ENCODE results near the gene KIAA0513. TPM values are rescaled to one million over a fixed set of nuclear protein-coding genes. Genes with fewer than 3 reads are reported as not detected.

The KIAA0513 gene
- total RNA-seq, 2 experiments from 2014 or later, result 9.0 to 10.9 TPM

- TF ChIP-seq CTCF (IDR thresholded peaks at IDR 0.05), result no peak
- Histone ChIP-seq H3K4me1 (ENCODE audit: insufficient read depth, low read length) (peaks cover 11% of the 10 kb centered on the region), H3K4me3 (ENCODE audit: low read length) (no peak overlapping the region), H3K27ac (ENCODE audit: low read depth in 1 of 2, low read length in 2 of 2) (no peak overlapping the region), H3K36me3 (ENCODE audit: insufficient read depth, low read length) (no peaks in the 10 kb centered on the region), H3K9me3 (ENCODE audit: control insufficient read depth in 1 of 2, insufficient read depth in 1 of 2, low read length in 2 of 2) (no peaks in the 10 kb centered on the region), H3K27me3 (ENCODE audit: control insufficient read depth in 1 of 2, insufficient read depth in 2 of 2, low read length in 2 of 2) (no peaks in the 10 kb centered on the region)
- H3K36me3 Mint-ChIP-seq (ENCODE audit: low read depth), result no peaks in the 10 kb centered on the region
- POLR2A ChIA-PET, result no interaction called here
- H3K4me3 Mint-ChIP-seq, result no peak overlapping the region
- H3K4me1 Mint-ChIP-seq (ENCODE audit: low read depth), result peaks cover 5% of the 10 kb centered on the region
- no peaks in the 10 kb centered on the region for H3K9me3 Mint-ChIP-seq
- intact Hi-C loops (cut with DNase I, micrococcal nuclease), result no loop called here
- no peaks in the 10 kb centered on the region for H3K27me3 Mint-ChIP-seq
- ATAC-seq (ENCODE audit: poor library complexity) (no peak), DNase-seq (no peak)
- H3K27ac Mint-ChIP-seq, result no peak overlapping the region
- CTCF ChIA-PET, result no interaction called here
Measured at GRCh38 chr16:85129876-85130704, 102.5 kb downstream of the KIAA0513 start.

- DNase-seq (no peak), ATAC-seq (ENCODE audit: poor library complexity) (no peak)
- no peak overlapping the region for H3K4me3 ChIP-seq (ENCODE audit: low read length)
- no peaks in the 10 kb centered on the region for H3K27me3 ChIP-seq (ENCODE audit: control insufficient read depth in 1 of 2, insufficient read depth in 2 of 2, low read length in 2 of 2)
- CTCF ChIA-PET, result no interaction called here
- peaks cover 5% of the 10 kb centered on the region for H3K4me1 Mint-ChIP-seq (ENCODE audit: low read depth)
- no peaks in the 10 kb centered on the region for H3K36me3 Mint-ChIP-seq (ENCODE audit: low read depth)
- no peak overlapping the region for H3K4me3 Mint-ChIP-seq
- intact Hi-C loops (cut with DNase I, micrococcal nuclease), result no loop called here
- no peaks in the 10 kb centered on the region for H3K9me3 Mint-ChIP-seq
- H3K36me3 ChIP-seq (ENCODE audit: insufficient read depth, low read length), result no peaks in the 10 kb centered on the region
- H3K27ac ChIP-seq (ENCODE audit: low read depth in 1 of 2, low read length in 2 of 2), result no peak overlapping the region
- no peaks in the 10 kb centered on the region for H3K27me3 Mint-ChIP-seq
- peaks cover 13% of the 10 kb centered on the region for H3K4me1 ChIP-seq (ENCODE audit: insufficient read depth, low read length)
- no peaks in the 10 kb centered on the region for H3K9me3 ChIP-seq (ENCODE audit: control insufficient read depth in 1 of 2, insufficient read depth in 1 of 2, low read length in 2 of 2)
- POLR2A ChIA-PET, result no interaction called here
- no peak overlapping the region for H3K27ac Mint-ChIP-seq
- no peak for TF ChIP-seq CTCF (IDR thresholded peaks at IDR 0.05)
Measured at GRCh38 chr16:85130705-85131028, 103.1 kb downstream of the KIAA0513 start.

GRCh38 chr16:85132456-85133289 lies 105.1 kb downstream of the KIAA0513 start:
- H3K4me3 Mint-ChIP-seq, result no peak overlapping the region
- no peak overlapping the region for H3K27ac Mint-ChIP-seq
- H3K9me3 Mint-ChIP-seq, result no peaks in the 10 kb centered on the region
- H3K4me3 ChIP-seq (ENCODE audit: low read length), result no peak overlapping the region
- no peak for ATAC-seq (ENCODE audit: poor library complexity)
- ChIA-PET POLR2A (no interaction called here), CTCF (no interaction called here)
- no peak for TF ChIP-seq CTCF (IDR thresholded peaks at IDR 0.05)
- no peak overlapping the region for H3K27ac ChIP-seq (ENCODE audit: low read depth in 1 of 2, low read length in 2 of 2)
- intact Hi-C loops (cut with DNase I, micrococcal nuclease), result no loop called here
- H3K4me1 ChIP-seq (ENCODE audit: insufficient read depth, low read length), result peaks cover 23% of the 10 kb centered on the region
- no peaks in the 10 kb centered on the region for H3K36me3 ChIP-seq (ENCODE audit: insufficient read depth, low read length)
- H3K27me3 ChIP-seq (ENCODE audit: control insufficient read depth in 1 of 2, insufficient read depth in 2 of 2, low read length in 2 of 2), result peaks cover 8 to 16% of the 10 kb centered on the region in 2 experiments
- DNase-seq, result no peak
- H3K36me3 Mint-ChIP-seq (ENCODE audit: low read depth), result no peaks in the 10 kb centered on the region
- peaks cover 0 to 12% of the 10 kb centered on the region in 2 experiments for H3K9me3 ChIP-seq (ENCODE audit: control insufficient read depth in 1 of 2, insufficient read depth in 1 of 2, low read length in 2 of 2)
- no peaks in the 10 kb centered on the region for H3K4me1 Mint-ChIP-seq (ENCODE audit: low read depth)
- peaks cover 11% of the 10 kb centered on the region for H3K27me3 Mint-ChIP-seq

All from CD4-positive, alpha-beta T cell (primary cell).